Measurements from ENCODE around the gene PDZD7.
A peak's percentile ranks its signal among the peaks of the same experiment; 100 is the strongest.

PDZD7 gene

DNA sequence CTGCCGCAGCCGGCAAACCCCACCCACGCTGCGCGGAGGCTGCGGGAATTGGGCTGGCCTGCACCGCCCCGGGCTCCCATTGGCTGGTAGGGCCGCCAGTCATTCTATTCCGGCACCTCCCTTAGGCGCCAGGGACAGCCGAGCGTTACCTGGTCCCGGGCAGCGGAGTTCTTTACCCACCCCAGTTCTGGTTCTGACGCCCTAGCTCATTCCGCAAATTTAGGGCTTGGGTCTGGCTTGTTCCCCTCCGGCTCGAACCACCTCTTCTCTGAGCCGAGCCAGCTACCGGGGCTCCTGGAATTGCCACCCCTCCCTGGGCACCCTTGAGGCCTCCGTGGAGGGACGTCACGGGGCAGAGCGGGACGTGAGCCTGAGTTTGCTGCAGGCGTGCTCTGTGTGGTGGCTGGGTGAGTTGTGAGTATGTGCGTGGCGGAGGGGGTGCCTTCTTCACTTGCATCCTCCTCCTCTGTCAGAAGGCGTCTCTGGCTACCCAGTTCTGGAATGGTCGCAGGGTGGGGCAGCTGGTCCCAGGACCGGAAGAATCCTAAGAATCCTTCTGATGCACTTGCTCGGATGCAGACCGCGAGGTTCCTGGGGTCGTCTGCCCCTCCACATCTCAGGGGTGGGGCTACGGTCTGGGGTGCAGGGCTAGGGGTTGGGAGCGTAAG is at the start of gene PDZD7, which contains the start of gene SFXN3:
PDZD7 (minus strand) TSS at position 2 of the 668 bp plus-strand sequence. CDS start 910 bp downstream, outside the sequence.
SFXN3 (plus strand) TSS at position 107 of the 668 bp plus-strand sequence. CDS start 3,461 bp downstream, outside the sequence.
- ChIA-PET POLR2A (ENCODE audit: low non-redundant PET) (interaction anchor here (1.1 kb wide), 1 partner anchor 20 kb away, joined by 5 read pairs; no protein-coding TSS in a partner anchor), CTCF (interaction anchor here (0.6 to 1.6 kb wide), 13 partner anchors 10 to 1368 kb away, joined by 3 to 12 read pairs (median 4); partner anchors contain the start of gene LZTS2)
- peak; percentile 99 for DNase-seq (ENCODE audit: low spot score)
- TF ChIP-seq, protein P1, sequence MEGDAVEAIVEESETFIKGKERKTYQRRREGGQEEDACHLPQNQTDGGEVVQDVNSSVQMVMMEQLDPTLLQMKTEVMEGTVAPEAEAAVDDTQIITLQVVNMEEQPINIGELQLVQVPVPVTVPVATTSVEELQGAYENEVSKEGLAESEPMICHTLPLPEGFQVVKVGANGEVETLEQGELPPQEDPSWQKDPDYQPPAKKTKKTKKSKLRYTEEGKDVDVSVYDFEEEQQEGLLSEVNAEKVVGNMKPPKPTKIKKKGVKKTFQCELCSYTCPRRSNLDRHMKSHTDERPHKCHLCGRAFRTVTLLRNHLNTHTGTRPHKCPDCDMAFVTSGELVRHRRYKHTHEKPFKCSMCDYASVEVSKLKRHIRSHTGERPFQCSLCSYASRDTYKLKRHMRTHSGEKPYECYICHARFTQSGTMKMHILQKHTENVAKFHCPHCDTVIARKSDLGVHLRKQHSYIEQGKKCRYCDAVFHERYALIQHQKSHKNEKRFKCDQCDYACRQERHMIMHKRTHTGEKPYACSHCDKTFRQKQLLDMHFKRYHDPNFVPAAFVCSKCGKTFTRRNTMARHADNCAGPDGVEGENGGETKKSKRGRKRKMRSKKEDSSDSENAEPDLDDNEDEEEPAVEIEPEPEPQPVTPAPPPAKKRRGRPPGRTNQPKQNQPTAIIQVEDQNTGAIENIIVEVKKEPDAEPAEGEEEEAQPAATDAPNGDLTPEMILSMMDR (conservative IDR thresholded peaks at IDR 0.05; ENCODE audit: low read depth) = no peak
- peak within 1 kb of the TSS; percentile 99 for H3K27ac ChIP-seq

DNA sequence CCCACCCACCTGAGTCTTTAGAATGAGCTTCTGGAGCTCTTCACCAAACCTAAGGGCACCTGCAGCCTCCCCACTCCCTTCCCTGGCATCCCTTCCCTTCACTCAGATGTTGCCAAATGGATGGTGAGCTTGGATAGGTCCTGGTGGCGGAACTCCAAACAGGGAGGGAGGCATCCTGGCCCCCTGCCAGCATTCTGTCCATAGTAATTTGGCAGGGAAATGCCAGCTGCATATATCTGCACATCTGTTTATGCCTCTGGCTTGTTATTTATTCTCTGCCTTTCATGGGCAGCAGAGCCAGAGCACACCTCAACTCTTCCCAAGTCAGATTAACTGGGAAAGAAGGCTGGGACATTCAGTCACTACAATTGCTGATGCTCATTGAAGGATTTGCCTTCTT is 48.9 kb upstream of the PDZD7 start:
- POLR2A ChIA-PET (ENCODE audit: low non-redundant PET) = no interaction called here
- CTCF ChIA-PET = interaction anchor here (1.2 kb wide), 1 partner anchor 16 kb away, joined by 8 read pairs; no protein-coding TSS in a partner anchor
- TF ChIP-seq, protein P1 (conservative IDR thresholded peaks at IDR 0.05; ENCODE audit: low read depth) = no peak
- DNase-seq (ENCODE audit: low spot score) = no peak
- H3K27ac ChIP-seq = no peak overlapping the region

DNA sequence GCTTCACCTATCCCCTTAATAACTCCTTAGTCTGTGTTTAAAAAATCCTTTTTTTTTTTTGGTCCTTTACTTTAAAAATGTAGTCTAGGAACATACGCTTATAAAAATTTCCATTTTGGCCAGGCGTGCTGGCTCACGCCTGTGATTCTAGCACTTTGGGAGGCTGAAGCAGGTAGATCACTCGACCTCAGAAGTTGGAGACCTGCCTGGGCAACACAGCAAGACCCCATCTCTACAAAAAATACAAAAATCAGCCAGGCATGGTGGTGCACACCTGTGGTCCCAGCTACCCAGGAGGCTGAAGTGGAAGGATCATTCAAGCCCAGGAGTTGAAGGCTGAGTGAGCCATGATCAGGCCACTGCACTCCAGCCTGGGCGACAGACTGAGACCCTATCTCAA is 45.7 kb upstream of the PDZD7 start:
- TF ChIP-seq, protein P1 (conservative IDR thresholded peaks at IDR 0.05; ENCODE audit: low read depth) = no peak
- ChIA-PET CTCF (interaction anchor here (0.7 to 2.9 kb wide), 6 partner anchors 15 to 65 kb away, joined by 3 to 10 read pairs (median 4); no protein-coding TSS in a partner anchor), POLR2A (ENCODE audit: low non-redundant PET) (interaction anchor here (1.3 kb wide), 1 partner anchor 33 kb away, joined by 4 read pairs; no protein-coding TSS in a partner anchor)
- DNase-seq (ENCODE audit: low spot score) = no peak
- no peak overlapping the region for H3K27ac ChIP-seq

DNA sequence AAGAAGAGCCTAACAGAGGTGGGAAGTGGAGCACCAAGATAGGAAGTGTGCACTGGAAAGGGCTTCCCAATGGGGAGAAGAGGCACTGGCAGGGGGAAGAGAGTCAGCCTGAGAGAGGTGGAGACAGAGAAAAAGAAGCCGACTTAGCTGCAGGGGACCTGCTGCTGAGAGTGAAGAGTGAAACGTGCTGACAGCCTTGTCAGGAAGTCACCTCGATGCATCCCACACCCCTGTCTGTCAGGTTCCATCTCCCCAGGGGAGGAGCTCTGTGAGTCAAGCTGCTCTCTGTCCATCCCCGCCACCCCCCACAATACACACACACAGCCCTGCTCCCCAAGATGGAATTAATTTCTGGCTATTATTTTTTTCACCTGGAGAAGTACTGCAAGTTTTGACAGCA is 44.8 kb upstream of the PDZD7 start:
- no peak for DNase-seq (ENCODE audit: low spot score)
- ChIA-PET CTCF (interaction anchor here (0.6 to 2.9 kb wide), 7 partner anchors 13 to 66 kb away, joined by 3 to 10 read pairs (median 5); no protein-coding TSS in a partner anchor), POLR2A (ENCODE audit: low non-redundant PET) (interaction anchor here (0.5 to 1.3 kb wide), 3 partner anchors 32 to 329 kb away, joined by 3 to 4 read pairs (median 3); no protein-coding TSS in a partner anchor)
- TF ChIP-seq, protein P1 (conservative IDR thresholded peaks at IDR 0.05; ENCODE audit: low read depth) = no peak
- H3K27ac ChIP-seq = no peak overlapping the region

- H3K27ac ChIP-seq = no peak overlapping the region
- TF ChIP-seq, protein P1 (conservative IDR thresholded peaks at IDR 0.05; ENCODE audit: low read depth) = no peak
- POLR2A ChIA-PET (ENCODE audit: low non-redundant PET) = no interaction called here
- DNase-seq (ENCODE audit: low spot score) = no peak
- CTCF ChIA-PET = interaction anchor here (0.6 to 2.9 kb wide), 4 partner anchors 22 to 505 kb away, joined by 4 to 10 read pairs (median 6); no protein-coding TSS in a partner anchor
Measured at GRCh38 chr10:101073631-101074030, 42.7 kb upstream of the PDZD7 start.

DNA sequence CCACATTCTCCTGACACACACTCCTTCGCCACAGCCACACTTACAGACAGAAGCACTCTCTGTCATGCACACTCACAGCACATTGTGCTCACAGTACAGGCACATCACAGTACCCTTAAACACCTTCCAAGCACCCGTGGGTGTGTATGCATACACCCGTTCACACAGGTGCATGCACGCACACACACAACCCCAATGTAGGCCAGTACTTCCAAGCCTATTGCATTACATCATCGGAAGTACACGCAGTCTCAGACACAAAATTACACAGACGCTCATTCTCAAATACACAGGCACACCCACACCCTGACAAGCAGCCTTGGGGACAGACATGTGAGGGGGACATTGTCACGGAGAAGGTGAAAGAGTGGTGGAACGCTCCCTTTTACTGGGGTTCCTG is 42.0 kb upstream of the PDZD7 start:
- TF ChIP-seq, protein P1 (conservative IDR thresholded peaks at IDR 0.05; ENCODE audit: low read depth) = no peak
- ChIA-PET POLR2A (ENCODE audit: low non-redundant PET) (no interaction called here), CTCF (no interaction called here)
- H3K27ac ChIP-seq = no peak overlapping the region
- DNase-seq (ENCODE audit: low spot score) = no peak

All from RWPE1 (cell line).